HL-60 (cell line): ENCODE measurements around the gene EIF1.
A peak's percentile ranks its signal among the peaks of the same experiment; 100 is the strongest.
"Not testable (repeated sequence)": the region's sequence is repeated elsewhere in the genome, so short reads cannot be mapped to it uniquely, and the experiment has no call there.

ENCODE experiments used
- DNase-seq, 2 experiments: peaks; one replicate each; pipeline ENCODE4 v3.0.0-alpha.2; 2010 to 2020; ENCODE audit warnings: low read depth in 1 of 2, low spot score in 1 of 2
- H3K27ac ChIP-seq: fragments of 250-450 bp; sonication (Bioruptor Pico); replicated peaks from 2 replicates; pipeline ENCODE4 v1.5.1; 2020; ENCODE audit warnings: mild to moderate bottlenecking, moderate library complexity
- H3K27me3 ChIP-seq: fragments of 250-450 bp; sonication (Bioruptor Pico); 2 replicates; pipeline ENCODE4 v1.5.1; 2021; ENCODE audit warnings: mild to moderate bottlenecking, moderate library complexity; ENCODE audit not compliant: insufficient read depth, poor library complexity, severe bottlenecking
- H3K4me3 ChIP-seq: replicated peaks from 2 replicates; pipeline ENCODE4 v1.5.1; 2011; ENCODE audit warnings: mild to moderate bottlenecking, control low read depth, low read length; ENCODE audit not compliant: insufficient read depth
- GABPA ChIP-seq: IDR thresholded peaks from 2 replicates; pipeline ENCODE4 v1.6.1; 2012; ENCODE audit warnings: low read depth
- POLR2AphosphoS5 ChIP-seq: IDR thresholded peaks from 2 replicates; pipeline ENCODE4 v1.6.1; 2012; ENCODE audit warnings: low read depth
- REST ChIP-seq: IDR thresholded peaks from 2 replicates; pipeline ENCODE4 v1.6.1; 2012; ENCODE audit warnings: low read depth; ENCODE audit not compliant: insufficient replicate concordance
- SPI1 ChIP-seq: IDR thresholded peaks from 2 replicates; pipeline ENCODE4 v1.6.1; 2012; ENCODE audit warnings: low read depth, mild to moderate bottlenecking, borderline replicate concordance
- TF ChIP-seq, protein P1 (sequence below): IDR thresholded peaks from one replicate; pipeline ENCODE4 v1.5.1; 2011; ENCODE audit warnings: low read length, control low read depth, inconsistent platforms; ENCODE audit not compliant: insufficient read depth

The EIF1 gene

DNA sequence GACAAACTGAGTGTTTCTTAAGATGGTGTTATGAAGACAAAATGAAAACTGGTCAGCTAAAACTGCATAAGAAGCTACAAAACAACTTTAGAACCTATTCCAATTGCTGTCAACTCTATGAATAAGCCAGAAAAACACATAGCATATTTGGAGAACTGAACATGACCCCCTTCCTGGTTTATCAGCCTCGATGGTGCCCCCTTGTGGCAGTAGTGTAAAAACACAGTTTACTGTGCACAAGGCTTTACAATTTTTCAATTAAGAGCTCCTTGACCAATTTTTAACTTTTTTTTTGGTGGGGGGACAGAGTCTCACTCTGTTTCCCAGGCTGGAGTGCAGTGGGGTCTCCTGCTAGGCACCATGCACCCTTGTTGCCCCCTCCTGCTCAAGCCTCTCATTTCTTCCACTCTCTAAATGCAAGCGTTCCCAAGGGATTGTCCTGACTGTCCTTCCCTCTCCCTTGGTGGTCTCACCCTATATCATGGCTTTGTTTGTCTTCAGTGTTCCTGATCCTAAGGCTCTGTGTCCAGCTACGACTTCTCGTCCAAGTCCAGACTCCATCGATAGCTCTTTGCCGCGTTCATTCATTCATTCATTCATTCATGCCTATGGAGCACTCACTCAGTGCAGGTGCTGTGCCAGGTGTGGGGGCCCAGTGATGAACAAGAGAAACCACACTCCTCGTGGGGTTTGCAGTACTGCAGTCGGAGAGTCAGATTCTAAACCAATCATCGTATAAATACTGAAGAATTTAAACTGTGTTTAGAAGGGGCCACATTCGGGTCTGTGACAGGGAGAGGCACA, 7.5 kb downstream of the EIF1 start:
- no peak overlapping the region for H3K4me3 ChIP-seq
- H3K27ac ChIP-seq: no peak overlapping the region
- TF ChIP-seq SPI1: peak; percentile 36; the same call in 1 of the 2 replicates
- TF ChIP-seq, protein P1, sequence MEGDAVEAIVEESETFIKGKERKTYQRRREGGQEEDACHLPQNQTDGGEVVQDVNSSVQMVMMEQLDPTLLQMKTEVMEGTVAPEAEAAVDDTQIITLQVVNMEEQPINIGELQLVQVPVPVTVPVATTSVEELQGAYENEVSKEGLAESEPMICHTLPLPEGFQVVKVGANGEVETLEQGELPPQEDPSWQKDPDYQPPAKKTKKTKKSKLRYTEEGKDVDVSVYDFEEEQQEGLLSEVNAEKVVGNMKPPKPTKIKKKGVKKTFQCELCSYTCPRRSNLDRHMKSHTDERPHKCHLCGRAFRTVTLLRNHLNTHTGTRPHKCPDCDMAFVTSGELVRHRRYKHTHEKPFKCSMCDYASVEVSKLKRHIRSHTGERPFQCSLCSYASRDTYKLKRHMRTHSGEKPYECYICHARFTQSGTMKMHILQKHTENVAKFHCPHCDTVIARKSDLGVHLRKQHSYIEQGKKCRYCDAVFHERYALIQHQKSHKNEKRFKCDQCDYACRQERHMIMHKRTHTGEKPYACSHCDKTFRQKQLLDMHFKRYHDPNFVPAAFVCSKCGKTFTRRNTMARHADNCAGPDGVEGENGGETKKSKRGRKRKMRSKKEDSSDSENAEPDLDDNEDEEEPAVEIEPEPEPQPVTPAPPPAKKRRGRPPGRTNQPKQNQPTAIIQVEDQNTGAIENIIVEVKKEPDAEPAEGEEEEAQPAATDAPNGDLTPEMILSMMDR: peak; percentile 77
- no peak for TF ChIP-seq GABPA
- DNase-seq: peak in 1 of 2 experiments; percentile 80
- no peaks in the 10 kb centered on the region for H3K27me3 ChIP-seq

GRCh38 chr17:41697122-41697962, 8.7 kb downstream of the EIF1 start:
- Histone ChIP-seq H3K27ac (no peak overlapping the region), H3K4me3 (no peak overlapping the region), H3K27me3 (no peaks in the 10 kb centered on the region)
- peak in 1 of 2 experiments; percentile 74 for DNase-seq
- TF ChIP-seq SPI1: no peak
- no peak for TF ChIP-seq REST
- TF ChIP-seq, protein P1: no peak
- TF ChIP-seq GABPA: no peak
- no peak for TF ChIP-seq POLR2AphosphoS5

DNA sequence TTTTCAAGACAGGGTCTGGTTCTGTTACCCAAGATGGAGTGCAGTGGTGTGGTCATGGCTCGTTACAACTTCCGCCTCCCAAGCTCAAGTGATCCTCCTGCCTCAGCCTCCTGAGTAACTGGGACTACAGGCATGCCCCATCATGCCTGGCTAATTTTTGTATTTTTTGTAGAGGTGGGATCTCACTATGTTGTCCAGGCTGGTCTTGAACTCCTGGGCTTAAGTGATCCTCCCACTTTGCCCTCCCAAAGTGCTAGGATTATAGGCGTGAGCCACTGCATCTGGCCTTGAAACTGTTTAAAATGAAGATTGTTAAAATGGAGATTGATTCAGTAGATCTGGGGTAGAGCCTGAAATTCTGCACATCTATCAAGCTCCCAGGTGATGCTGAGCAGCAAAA, 12.2 kb downstream of the EIF1 start:
- not testable (repeated sequence) for H3K27ac ChIP-seq, DNase-seq, H3K27me3 ChIP-seq, H3K4me3 ChIP-seq

DNA sequence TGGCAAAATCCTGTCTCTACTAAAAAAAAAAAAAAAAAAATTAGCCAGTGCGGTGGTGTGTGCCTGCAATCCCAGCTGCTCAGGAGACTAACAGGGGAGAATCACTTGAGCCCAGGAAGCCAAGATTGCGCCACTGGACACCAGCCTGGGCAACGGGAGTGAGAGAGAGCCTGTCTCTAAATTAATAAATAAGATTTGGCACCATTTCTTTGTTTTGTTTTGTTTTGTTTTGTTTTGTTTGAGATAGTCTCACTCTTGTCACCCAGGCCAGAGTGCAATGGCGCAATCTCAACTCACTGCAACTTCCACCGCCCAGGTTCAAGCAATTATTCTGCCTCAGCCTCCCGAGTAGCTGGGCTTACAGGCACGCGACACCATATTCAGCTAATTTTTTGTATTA, 14.0 kb downstream of the EIF1 start:
- Histone ChIP-seq H3K27ac (no peak overlapping the region), H3K27me3 (no peaks in the 10 kb centered on the region), H3K4me3 (no peak overlapping the region)
- TF ChIP-seq, protein P1: no peak
- TF ChIP-seq REST (no peak), POLR2AphosphoS5 (no peak), GABPA (no peak), SPI1 (no peak)
- no peak for DNase-seq
